ENCODE data around the gene GM2A. TPM values are rescaled to one million over a fixed set of nuclear protein-coding genes. Genes with fewer than 3 reads are reported as not detected.

GM2A gene
- total RNA-seq, 2 experiments from 2014 or later, result 19.5 to 19.6 TPM

GRCh38 chr5:151219138-151219537 lies 33.8 kb upstream of the GM2A start:
- Mint-ChIP-seq H3K9me3 (ENCODE audit: insufficient read depth) (no peaks in the 10 kb centered on the region), H3K27me3 (ENCODE audit: low read depth) (no peaks in the 10 kb centered on the region), H3K4me1 (ENCODE audit: low read depth) (peaks cover 85% of the 10 kb centered on the region), H3K36me3 (ENCODE audit: low read depth) (peaks cover 88% of the 10 kb centered on the region), H3K4me3 (no peak overlapping the region), H3K27ac (peak overlapping the region; percentile 83)
- no peak for DNase-seq
- POLR2A ChIA-PET, result no interaction called here
- CTCF ChIA-PET, result interaction anchor here (11.9 kb wide), 1 partner anchor 20 kb away, joined by 133 read pairs; no protein-coding TSS in a partner anchor
- no peak for ATAC-seq

- POLR2A ChIA-PET, result interaction anchor here (0.9 kb wide), 1 partner anchor 8 kb away, joined by 3 read pairs; no protein-coding TSS in a partner anchor
These were observed 33.2 kb upstream of the GM2A start for GRCh38 chr5:151219789-151220188.

DNA sequence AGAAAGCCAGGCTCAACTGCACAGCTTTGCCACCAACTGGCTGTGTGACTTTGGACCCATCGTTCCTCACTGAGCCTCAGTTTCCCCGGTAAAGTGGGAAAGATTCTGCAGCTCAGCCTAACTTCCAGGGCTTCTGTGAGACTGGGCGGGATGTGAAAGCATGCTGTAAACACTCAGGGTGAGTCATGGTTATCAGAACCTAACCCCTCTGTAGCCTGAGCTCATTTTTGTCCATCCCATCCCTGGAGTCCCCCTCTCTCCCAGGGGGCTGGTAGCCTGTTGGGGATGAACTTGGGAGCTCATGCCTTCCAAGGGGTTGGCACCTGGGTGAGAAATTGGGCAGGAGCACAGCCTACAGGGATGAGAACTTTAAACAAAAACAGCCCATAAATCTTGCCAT lies 31.4 kb upstream of the GM2A start:
- ATAC-seq (no peak), DNase-seq (no peak)
- CTCF ChIA-PET, result interaction anchor here (0.8 to 11.9 kb wide), 5 partner anchors 8 to 96 kb away, joined by 3 to 133 read pairs (median 25); no protein-coding TSS in a partner anchor
- Mint-ChIP-seq H3K4me3 (peak overlapping the region; percentile 85), H3K36me3 (ENCODE audit: low read depth) (peaks cover 69% of the 10 kb centered on the region), H3K27me3 (ENCODE audit: low read depth) (no peaks in the 10 kb centered on the region), H3K9me3 (ENCODE audit: insufficient read depth) (no peaks in the 10 kb centered on the region), H3K27ac (peak overlapping the region; percentile 91), H3K4me1 (ENCODE audit: low read depth) (peaks cover 74% of the 10 kb centered on the region)
- POLR2A ChIA-PET, result interaction anchor here (0.5 to 4.7 kb wide), 8 partner anchors 9 to 801 kb away, joined by 3 to 114 read pairs (median 4); partner anchors contain the start of genes GM2A and TNIP1

More at GRCh38 chr5:151219789-151220188, 33.2 kb upstream of the GM2A start:
- Mint-ChIP-seq H3K27me3 (ENCODE audit: low read depth) (no peaks in the 10 kb centered on the region), H3K9me3 (ENCODE audit: insufficient read depth) (no peaks in the 10 kb centered on the region), H3K36me3 (ENCODE audit: low read depth) (peaks cover 85% of the 10 kb centered on the region), H3K27ac (peak overlapping the region; percentile 91), H3K4me3 (peak overlapping the region; percentile 38), H3K4me1 (ENCODE audit: low read depth) (peaks cover 85% of the 10 kb centered on the region)
- CTCF ChIA-PET, result interaction anchor here (1.2 to 11.9 kb wide), 2 partner anchors 8 to 19 kb away, joined by 3 to 133 read pairs; no protein-coding TSS in a partner anchor
- no peak for DNase-seq
- ATAC-seq, result no peak

GRCh38 chr5:151222054-151222789 lies 30.8 kb upstream of the GM2A start:
- H3K4me3 Mint-ChIP-seq, result peak overlapping the region; percentile 85
- H3K4me1 Mint-ChIP-seq (ENCODE audit: low read depth), result peaks cover 69% of the 10 kb centered on the region
- ATAC-seq (no peak), DNase-seq (no peak)
- H3K9me3 Mint-ChIP-seq (ENCODE audit: insufficient read depth), result no peaks in the 10 kb centered on the region
- POLR2A ChIA-PET, result interaction anchor here (0.9 to 4.7 kb wide), 5 partner anchors 9 to 65 kb away, joined by 4 to 114 read pairs (median 7); partner anchors contain the start of genes ANXA6 and GM2A
- H3K27me3 Mint-ChIP-seq (ENCODE audit: low read depth), result no peaks in the 10 kb centered on the region
- H3K27ac Mint-ChIP-seq, result peak overlapping the region; percentile 91
- peaks cover 63% of the 10 kb centered on the region for H3K36me3 Mint-ChIP-seq (ENCODE audit: low read depth)
- CTCF ChIA-PET, result interaction anchor here (0.6 to 11.9 kb wide), 5 partner anchors 9 to 97 kb away, joined by 3 to 133 read pairs (median 25); no protein-coding TSS in a partner anchor

DNA sequence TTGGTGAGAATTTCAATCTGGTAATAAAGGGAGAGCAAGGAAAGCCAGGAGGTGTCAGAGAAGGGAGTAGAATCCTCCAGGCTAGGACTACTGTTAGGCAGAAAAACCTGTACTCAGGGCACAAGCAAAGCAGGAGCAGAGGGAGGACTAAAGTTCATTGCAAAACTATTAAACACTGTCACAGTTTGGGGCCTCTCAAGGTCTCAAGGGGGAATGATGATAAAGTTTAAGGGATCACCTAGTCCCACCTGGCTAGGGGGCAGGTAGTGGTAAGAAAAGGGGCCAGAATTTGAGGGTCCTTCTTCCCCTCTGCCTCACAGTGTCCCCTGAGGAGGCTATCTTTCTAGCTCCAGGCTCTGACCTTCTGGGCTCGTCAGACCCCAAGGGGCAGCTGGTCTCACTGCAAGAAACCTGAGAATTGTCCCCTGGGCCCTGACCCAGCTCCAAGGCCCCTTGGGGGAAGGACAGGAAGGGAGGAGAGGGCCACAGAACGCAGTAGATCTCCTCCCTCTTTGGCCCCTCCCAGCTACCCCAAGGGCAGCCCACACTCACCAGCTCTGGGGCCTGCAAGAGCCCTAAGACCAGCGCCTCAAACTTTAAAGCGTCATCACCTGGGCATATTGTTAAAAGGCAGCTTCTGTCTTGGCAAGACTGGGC lies 30.1 kb upstream of the GM2A start:
- Mint-ChIP-seq H3K9me3 (ENCODE audit: insufficient read depth) (no peaks in the 10 kb centered on the region), H3K27ac (peak overlapping the region; percentile 91), H3K4me1 (ENCODE audit: low read depth) (peaks cover 62% of the 10 kb centered on the region), H3K27me3 (ENCODE audit: low read depth) (no peaks in the 10 kb centered on the region), H3K36me3 (ENCODE audit: low read depth) (peaks cover 56% of the 10 kb centered on the region), H3K4me3 (peak overlapping the region; percentile 85)
- CTCF ChIA-PET, result interaction anchor here (1.1 to 11.9 kb wide), 8 partner anchors 10 to 225 kb away, joined by 3 to 133 read pairs (median 10); partner anchors contain the start of genes GM2A and SLC36A1
- DNase-seq (peak; percentile 74), ATAC-seq (peak; percentile 82)
- POLR2A ChIA-PET, result interaction anchor here (1.3 to 4.7 kb wide), 5 partner anchors 10 to 66 kb away, joined by 5 to 114 read pairs (median 7); partner anchors contain the start of genes ANXA6 and GM2A

DNA sequence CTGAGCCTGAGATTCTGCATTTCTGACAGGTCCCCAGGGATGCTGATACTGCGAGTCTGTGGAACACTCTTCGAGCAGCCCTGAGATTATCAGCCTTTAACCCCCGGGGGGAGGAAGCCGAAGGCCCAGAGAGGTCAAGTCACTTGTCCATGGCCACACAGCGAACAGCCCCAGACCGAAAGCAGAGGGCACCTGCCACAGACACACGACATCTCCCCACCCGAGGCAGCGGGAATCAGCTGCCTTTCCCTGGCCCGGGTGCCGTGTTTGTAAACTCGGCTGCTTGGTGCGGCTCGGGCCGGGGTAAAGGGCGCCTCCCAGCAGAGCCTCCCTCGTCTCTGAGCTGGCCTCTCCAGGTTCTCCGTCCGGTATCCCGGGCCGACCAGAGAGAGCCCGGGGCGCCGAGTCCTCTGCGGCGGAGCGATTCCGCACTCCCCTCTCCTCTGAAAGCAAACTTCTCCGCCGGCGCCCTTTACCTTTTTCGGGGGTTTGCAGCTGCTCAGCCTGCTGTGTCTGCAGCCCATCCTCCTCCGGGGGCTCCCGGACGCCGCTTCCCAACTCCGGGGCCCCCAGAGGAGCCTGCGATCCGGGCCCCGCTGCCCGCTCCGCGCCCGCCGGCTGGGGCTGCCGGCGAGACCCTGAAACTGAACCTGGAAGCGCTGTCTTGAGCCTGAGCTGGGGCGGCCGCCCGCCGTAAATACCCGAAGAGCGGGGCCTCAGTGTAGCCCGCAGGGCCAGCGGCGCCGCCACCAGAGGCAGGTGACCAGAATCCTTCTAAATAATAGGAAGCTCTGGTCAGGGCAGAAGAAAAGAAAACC lies 29.3 kb upstream of the GM2A start, which contains the start of gene CCDC69:
TSS of gene CCDC69 (minus strand) at position 646 of the 818 bp plus-strand sequence. CDS start at position 524, 122 bp downstream.
- H3K36me3 Mint-ChIP-seq (ENCODE audit: low read depth), result peaks cover 49% of the 10 kb centered on the region
- peaks cover 55% of the 10 kb centered on the region for H3K4me1 Mint-ChIP-seq (ENCODE audit: low read depth)
- DNase-seq (peak; percentile 71), ATAC-seq (peak; percentile 77)
- H3K27ac Mint-ChIP-seq, result peak within 1 kb of the TSS; percentile 91
- POLR2A ChIA-PET, result interaction anchor here (0.9 to 4.7 kb wide), 10 partner anchors 11 to 97 kb away, joined by 3 to 114 read pairs (median 4); partner anchors contain the start of genes ANXA6 and GM2A
- no peaks in the 10 kb centered on the region for H3K27me3 Mint-ChIP-seq (ENCODE audit: low read depth)
- peak within 1 kb of the TSS; percentile 85 for H3K4me3 Mint-ChIP-seq
- no peaks in the 10 kb centered on the region for H3K9me3 Mint-ChIP-seq (ENCODE audit: insufficient read depth)
- CTCF ChIA-PET, result interaction anchor here (1.0 to 11.9 kb wide), 11 partner anchors 11 to 224 kb away, joined by 3 to 133 read pairs (median 6); partner anchors contain the start of genes GM2A and SLC36A1

GRCh38 chr5:151224372-151224771 lies 28.6 kb upstream of the GM2A start:
- Mint-ChIP-seq H3K9me3 (ENCODE audit: insufficient read depth) (no peaks in the 10 kb centered on the region), H3K27me3 (ENCODE audit: low read depth) (no peaks in the 10 kb centered on the region), H3K4me3 (peak overlapping the region; percentile 85), H3K4me1 (ENCODE audit: low read depth) (peaks cover 48% of the 10 kb centered on the region), H3K27ac (peak overlapping the region; percentile 91), H3K36me3 (ENCODE audit: low read depth) (peaks cover 42% of the 10 kb centered on the region)
- no peak for DNase-seq
- no peak for ATAC-seq
- ChIA-PET CTCF (interaction anchor here (1.0 to 11.9 kb wide), 10 partner anchors 11 to 223 kb away, joined by 3 to 133 read pairs (median 6); partner anchors contain the start of genes GM2A and SLC36A1), POLR2A (interaction anchor here (0.9 to 4.7 kb wide), 9 partner anchors 10 to 98 kb away, joined by 3 to 114 read pairs (median 4); partner anchors contain the start of gene ANXA6)

DNA sequence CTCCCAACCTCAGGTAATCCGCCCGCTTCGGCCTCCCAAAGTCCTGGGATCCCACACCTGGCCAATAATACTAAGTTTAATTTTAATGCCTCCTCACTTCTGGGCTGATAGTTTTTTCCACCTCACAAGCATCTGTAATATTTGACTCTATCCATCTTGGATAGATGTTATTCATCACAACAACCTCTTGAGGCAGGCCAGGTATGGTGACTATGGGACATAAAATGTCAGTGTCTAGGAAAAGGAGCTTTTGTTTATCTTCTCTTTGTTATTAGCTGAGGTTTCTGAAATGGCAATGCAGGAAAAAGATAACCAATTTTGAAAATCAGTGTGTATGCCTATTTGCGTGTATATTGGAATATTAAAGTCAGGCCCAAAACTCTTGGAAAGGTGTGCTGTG lies 27.9 kb upstream of the GM2A start:
- H3K27ac Mint-ChIP-seq, result no peak overlapping the region
- H3K9me3 Mint-ChIP-seq (ENCODE audit: insufficient read depth), result no peaks in the 10 kb centered on the region
- CTCF ChIA-PET, result interaction anchor here (0.8 to 11.9 kb wide), 4 partner anchors 8 to 17 kb away, joined by 3 to 133 read pairs (median 10); no protein-coding TSS in a partner anchor

GRCh38 chr5:151225475-151225874 lies 27.5 kb upstream of the GM2A start:
- Mint-ChIP-seq H3K9me3 (ENCODE audit: insufficient read depth) (no peaks in the 10 kb centered on the region), H3K36me3 (ENCODE audit: low read depth) (peaks cover 31% of the 10 kb centered on the region), H3K27me3 (ENCODE audit: low read depth) (no peaks in the 10 kb centered on the region), H3K4me3 (no peak overlapping the region), H3K4me1 (ENCODE audit: low read depth) (peaks cover 37% of the 10 kb centered on the region), H3K27ac (no peak overlapping the region)
- DNase-seq (no peak), ATAC-seq (no peak)
- ChIA-PET POLR2A (interaction anchor here (0.6 to 4.7 kb wide), 2 partner anchors 12 to 22 kb away, joined by 3 to 114 read pairs; no protein-coding TSS in a partner anchor), CTCF (interaction anchor here (0.8 to 11.9 kb wide), 4 partner anchors 9 to 17 kb away, joined by 3 to 133 read pairs (median 10); no protein-coding TSS in a partner anchor)

More for the DNA sequence above, 27.9 kb upstream of the GM2A start:
- DNase-seq, result no peak
- no peak for ATAC-seq
- POLR2A ChIA-PET, result interaction anchor here (0.6 to 4.7 kb wide), 2 partner anchors 12 to 22 kb away, joined by 3 to 114 read pairs; no protein-coding TSS in a partner anchor
- Mint-ChIP-seq H3K4me3 (peak overlapping the region; percentile 3), H3K27me3 (ENCODE audit: low read depth) (no peaks in the 10 kb centered on the region), H3K4me1 (ENCODE audit: low read depth) (peaks cover 41% of the 10 kb centered on the region), H3K36me3 (ENCODE audit: low read depth) (peaks cover 35% of the 10 kb centered on the region)

- Mint-ChIP-seq H3K36me3 (ENCODE audit: low read depth) (peaks cover 7% of the 10 kb centered on the region), H3K4me3 (no peak overlapping the region), H3K9me3 (ENCODE audit: insufficient read depth) (no peaks in the 10 kb centered on the region), H3K4me1 (ENCODE audit: low read depth) (peaks cover 18% of the 10 kb centered on the region), H3K27me3 (ENCODE audit: low read depth) (no peaks in the 10 kb centered on the region), H3K27ac (no peak overlapping the region)
- no peak for DNase-seq
- CTCF ChIA-PET, result interaction anchor here (0.9 to 11.9 kb wide), 5 partner anchors 11 to 113 kb away, joined by 3 to 133 read pairs (median 4); no protein-coding TSS in a partner anchor
- ATAC-seq, result no peak
- POLR2A ChIA-PET, result interaction anchor here (1.3 kb wide), 1 partner anchor 14 kb away, joined by 4 read pairs; no protein-coding TSS in a partner anchor
These were observed 25.0 kb upstream of the GM2A start for GRCh38 chr5:151227918-151228447.

All from activated CD8-positive, alpha-beta T cell treated with anti-CD3 and anti-CD28 coated beads, Interleukin-2, amount 10 ng/mL, durations not matched to agents 7 days and 5 days (primary cell).